ENCODE results near the gene GINS3. TPM values are rescaled to one million over a fixed set of nuclear protein-coding genes. Genes with fewer than 3 reads are reported as not detected.
A peak's percentile ranks its signal among the peaks of the same experiment; 100 is the strongest.
"Not testable (repeated sequence)": the region's sequence is repeated elsewhere in the genome, so short reads cannot be mapped to it uniquely, and the experiment has no call there.

Gene GINS3
- total RNA-seq, 1 donor from 2014 or later, result 1.1 TPM

DNA sequence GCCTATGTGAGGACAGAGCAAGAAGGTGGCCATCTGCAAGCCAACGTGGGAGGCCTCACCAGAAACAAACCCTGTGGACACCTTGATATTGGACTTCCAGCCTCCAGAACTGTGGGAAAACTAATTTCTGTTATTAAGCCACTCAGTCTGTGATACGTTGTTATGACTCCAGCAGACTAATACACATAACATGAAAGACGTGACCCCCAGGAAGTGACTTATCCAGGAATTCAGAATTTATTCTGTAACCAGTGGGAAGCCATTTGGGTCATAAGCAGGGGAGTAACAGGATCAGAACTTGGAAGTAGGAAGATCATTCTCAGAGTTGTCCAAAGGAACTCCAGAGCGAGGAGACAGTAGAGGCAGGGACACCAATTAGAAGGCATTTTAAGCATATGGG is 12.5 kb upstream of the GINS3 start:
- TF ChIP-seq, protein P1, sequence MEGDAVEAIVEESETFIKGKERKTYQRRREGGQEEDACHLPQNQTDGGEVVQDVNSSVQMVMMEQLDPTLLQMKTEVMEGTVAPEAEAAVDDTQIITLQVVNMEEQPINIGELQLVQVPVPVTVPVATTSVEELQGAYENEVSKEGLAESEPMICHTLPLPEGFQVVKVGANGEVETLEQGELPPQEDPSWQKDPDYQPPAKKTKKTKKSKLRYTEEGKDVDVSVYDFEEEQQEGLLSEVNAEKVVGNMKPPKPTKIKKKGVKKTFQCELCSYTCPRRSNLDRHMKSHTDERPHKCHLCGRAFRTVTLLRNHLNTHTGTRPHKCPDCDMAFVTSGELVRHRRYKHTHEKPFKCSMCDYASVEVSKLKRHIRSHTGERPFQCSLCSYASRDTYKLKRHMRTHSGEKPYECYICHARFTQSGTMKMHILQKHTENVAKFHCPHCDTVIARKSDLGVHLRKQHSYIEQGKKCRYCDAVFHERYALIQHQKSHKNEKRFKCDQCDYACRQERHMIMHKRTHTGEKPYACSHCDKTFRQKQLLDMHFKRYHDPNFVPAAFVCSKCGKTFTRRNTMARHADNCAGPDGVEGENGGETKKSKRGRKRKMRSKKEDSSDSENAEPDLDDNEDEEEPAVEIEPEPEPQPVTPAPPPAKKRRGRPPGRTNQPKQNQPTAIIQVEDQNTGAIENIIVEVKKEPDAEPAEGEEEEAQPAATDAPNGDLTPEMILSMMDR (IDR thresholded peaks at IDR 0.05; ENCODE audit: insufficient read depth, low read length, severe bottlenecking), result no peak
- DNase-seq (ENCODE audit: low read depth), result no peak
- Histone ChIP-seq H3K36me3 (ENCODE audit: control insufficient read depth, insufficient read depth, low read length) (no peaks in the 10 kb centered on the region), H3K27me3 (ENCODE audit: control insufficient read depth, insufficient read depth, low read length) (no peaks in the 10 kb centered on the region), H3K4me3 (ENCODE audit: low read depth, low read length) (no peak overlapping the region)
- no peak for FAIRE-seq

DNA sequence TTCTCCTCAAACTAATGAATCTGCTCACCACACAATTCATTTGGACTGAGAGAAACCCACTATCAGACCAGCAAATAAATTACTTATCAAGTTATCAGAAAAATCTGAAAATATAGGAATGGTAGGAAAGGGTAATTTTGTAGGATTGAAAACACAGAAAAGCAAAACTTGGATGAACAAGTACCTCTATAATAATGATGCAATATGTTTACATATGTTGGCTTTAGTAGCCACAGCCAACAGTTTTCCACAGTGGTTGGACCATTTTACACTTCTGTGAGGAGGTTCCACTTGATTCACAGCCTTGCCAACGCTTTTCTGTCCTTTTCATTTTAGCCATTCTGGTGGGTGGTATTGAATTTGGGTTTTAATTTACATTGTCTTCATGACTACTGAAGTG is 10.6 kb upstream of the GINS3 start:
- no peaks in the 10 kb centered on the region for H3K36me3 ChIP-seq (ENCODE audit: control insufficient read depth, insufficient read depth, low read length)
- no peak for FAIRE-seq
- DNase-seq (ENCODE audit: low read depth), result no peak
- no peak overlapping the region for H3K4me3 ChIP-seq (ENCODE audit: low read depth, low read length)
- TF ChIP-seq, protein P1 (IDR thresholded peaks at IDR 0.05; ENCODE audit: insufficient read depth, low read length, severe bottlenecking), result no peak
- H3K27me3 ChIP-seq (ENCODE audit: control insufficient read depth, insufficient read depth, low read length), result no peaks in the 10 kb centered on the region

DNA sequence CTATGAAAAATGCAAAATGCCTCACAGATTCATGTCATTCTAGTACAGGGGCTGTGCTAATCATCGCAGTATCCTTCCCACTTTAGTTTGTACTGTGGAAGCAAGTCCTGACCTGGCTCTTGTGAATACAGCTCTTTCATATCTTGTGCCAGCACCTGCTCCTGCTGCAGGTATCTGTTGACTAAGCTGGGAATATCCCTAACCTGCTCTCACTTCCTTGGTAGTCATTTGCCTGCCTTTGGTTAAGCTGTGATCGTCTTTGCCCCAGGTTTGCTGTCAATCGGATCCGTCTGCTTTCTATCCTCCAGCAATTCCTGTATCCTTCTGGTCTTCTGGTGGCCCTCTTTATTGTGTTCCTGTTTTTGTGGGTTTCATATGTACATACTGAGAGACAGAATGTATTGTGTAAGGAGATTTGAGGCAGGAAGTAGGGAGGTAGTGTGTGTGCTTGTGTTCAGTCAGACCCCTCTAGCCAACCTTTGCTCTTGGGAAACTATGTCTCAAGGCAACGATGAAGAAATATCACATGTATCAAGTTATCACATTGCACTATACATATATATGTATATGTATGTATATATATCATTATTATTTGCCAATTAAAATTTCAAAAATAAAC is 7.7 kb upstream of the GINS3 start:
- Histone ChIP-seq H3K36me3 (ENCODE audit: control insufficient read depth, insufficient read depth, low read length) (no peaks in the 10 kb centered on the region), H3K4me3 (ENCODE audit: low read depth, low read length) (no peak overlapping the region), H3K27me3 (ENCODE audit: control insufficient read depth, insufficient read depth, low read length) (no peaks in the 10 kb centered on the region)
- TF ChIP-seq, protein P1 (IDR thresholded peaks at IDR 0.05; ENCODE audit: insufficient read depth, low read length, severe bottlenecking), result no peak
- FAIRE-seq (peak; percentile 28), DNase-seq (ENCODE audit: low read depth) (peak; percentile 95)

DNA sequence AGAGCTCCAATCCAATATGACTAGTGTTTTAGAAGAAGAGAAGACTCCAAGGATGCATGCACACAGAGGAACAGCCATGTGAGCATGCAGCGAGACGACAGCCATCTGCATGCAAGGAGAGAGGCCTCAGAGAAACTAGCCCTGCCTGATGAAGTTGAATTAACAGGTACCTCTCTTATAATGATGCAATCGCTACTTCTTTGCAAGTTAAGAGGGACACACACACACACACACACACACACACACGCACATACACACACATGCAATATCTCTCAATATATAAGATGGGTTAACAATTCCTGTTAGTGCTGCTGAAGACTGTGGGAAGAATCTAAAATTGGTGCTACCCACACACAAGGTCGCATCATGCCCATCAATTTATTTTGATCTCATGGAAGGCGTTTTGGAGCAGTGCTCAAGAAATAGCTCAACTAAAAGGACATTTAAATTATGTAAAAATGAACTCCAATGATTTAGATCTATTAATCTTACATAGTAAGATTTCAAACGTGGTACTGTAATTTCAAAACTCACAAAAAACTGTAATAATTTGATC is 7.0 kb upstream of the GINS3 start:
- TF ChIP-seq, protein P1 (IDR thresholded peaks at IDR 0.05; ENCODE audit: insufficient read depth, low read length, severe bottlenecking), result no peak
- Histone ChIP-seq H3K36me3 (ENCODE audit: control insufficient read depth, insufficient read depth, low read length) (no peaks in the 10 kb centered on the region), H3K4me3 (ENCODE audit: low read depth, low read length) (no peak overlapping the region), H3K27me3 (ENCODE audit: control insufficient read depth, insufficient read depth, low read length) (no peaks in the 10 kb centered on the region)
- no peak for DNase-seq (ENCODE audit: low read depth)
- FAIRE-seq, result no peak

DNA sequence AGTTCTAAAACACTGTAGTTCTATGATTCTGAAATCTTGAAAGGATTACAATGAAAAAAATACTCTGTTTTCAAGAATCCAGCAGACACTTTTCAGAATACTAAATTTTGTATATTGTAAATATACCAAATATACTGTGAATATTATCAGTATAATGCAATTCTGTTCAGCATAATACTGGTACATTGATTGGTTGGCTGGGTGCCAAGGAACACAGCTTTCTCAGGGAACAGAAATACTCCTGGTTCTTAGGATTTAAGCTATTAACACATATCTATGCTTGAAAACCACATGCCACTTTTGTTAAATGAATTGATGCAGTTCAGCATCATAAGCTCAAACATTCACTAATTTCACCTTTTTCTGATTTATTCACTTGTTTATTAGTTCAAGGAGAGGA is 2.5 kb upstream of the GINS3 start:
- Histone ChIP-seq H3K36me3 (ENCODE audit: control insufficient read depth, insufficient read depth, low read length) (no peaks in the 10 kb centered on the region), H3K27me3 (ENCODE audit: control insufficient read depth, insufficient read depth, low read length) (no peaks in the 10 kb centered on the region), H3K4me3 (ENCODE audit: low read depth, low read length) (no peak overlapping the region)
- TF ChIP-seq, protein P1 (IDR thresholded peaks at IDR 0.05; ENCODE audit: insufficient read depth, low read length, severe bottlenecking), result no peak
- FAIRE-seq (no peak), DNase-seq (ENCODE audit: low read depth) (no peak)

DNA sequence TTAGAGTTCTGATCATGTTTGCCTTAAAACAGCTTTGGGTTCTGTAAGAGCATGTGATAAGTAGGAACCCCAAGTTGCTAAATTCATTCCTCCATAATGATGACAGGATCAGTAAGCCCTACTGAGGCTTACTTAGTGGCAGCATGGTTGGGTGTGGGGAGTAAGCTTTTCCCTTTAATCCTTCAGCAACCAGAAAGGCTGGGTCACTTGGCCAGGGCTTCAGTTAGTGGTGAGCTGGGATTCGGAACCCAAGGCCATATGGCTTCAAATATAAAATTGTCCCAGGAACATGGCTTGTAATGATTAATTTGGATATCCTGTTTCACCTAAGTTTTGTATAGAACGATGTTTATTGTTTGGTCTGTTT is 850 bp downstream of the GINS3 start:
- H3K27me3 ChIP-seq (ENCODE audit: control insufficient read depth, insufficient read depth, low read length), result no peaks in the 10 kb centered on the region
- no peak for FAIRE-seq
- peak; percentile 12 for DNase-seq (ENCODE audit: low read depth)
- TF ChIP-seq, protein P1 (IDR thresholded peaks at IDR 0.05; ENCODE audit: insufficient read depth, low read length, severe bottlenecking), result no peak
- peak overlapping the region; percentile 94 for H3K4me3 ChIP-seq (ENCODE audit: low read depth, low read length)
- no peaks in the 10 kb centered on the region for H3K36me3 ChIP-seq (ENCODE audit: control insufficient read depth, insufficient read depth, low read length)

DNA sequence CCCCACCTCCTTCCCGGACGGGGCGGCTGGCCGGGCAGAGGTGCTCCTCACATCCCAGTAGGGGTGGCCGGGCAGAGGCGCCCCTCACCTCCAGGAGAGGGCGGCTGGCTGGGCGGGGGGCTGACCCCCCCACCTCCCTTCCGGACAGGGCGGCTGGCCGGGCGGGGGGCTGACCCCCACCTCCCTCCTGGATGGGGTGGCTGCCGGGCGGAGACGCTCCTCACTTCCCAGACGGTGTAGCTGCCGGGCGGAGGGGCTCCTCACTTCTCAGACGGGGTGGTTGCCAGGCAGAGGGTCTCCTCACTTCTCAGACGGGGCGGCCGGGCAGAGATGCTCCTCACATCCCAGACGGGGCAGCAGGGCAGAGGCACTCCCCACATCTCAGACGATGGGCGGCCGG is 4.6 kb downstream of the GINS3 start:
- H3K27me3 ChIP-seq (ENCODE audit: control insufficient read depth, insufficient read depth, low read length); H3K4me3 ChIP-seq (ENCODE audit: low read depth, low read length); DNase-seq (ENCODE audit: low read depth); FAIRE-seq; H3K36me3 ChIP-seq (ENCODE audit: control insufficient read depth, insufficient read depth, low read length): not testable (repeated sequence)
